GM21717 (cell line): ENCODE results near the gene NFIX.

Source experiments
- ATAC-seq: cut with Tn5 transposase; IDR thresholded peaks from one replicate; pipeline ENCODE4 v1.9.1; 2021; ENCODE audit warnings: mild to moderate bottlenecking, moderate library complexity; ENCODE audit not compliant: unreplicated experiment

NFIX gene

DNA sequence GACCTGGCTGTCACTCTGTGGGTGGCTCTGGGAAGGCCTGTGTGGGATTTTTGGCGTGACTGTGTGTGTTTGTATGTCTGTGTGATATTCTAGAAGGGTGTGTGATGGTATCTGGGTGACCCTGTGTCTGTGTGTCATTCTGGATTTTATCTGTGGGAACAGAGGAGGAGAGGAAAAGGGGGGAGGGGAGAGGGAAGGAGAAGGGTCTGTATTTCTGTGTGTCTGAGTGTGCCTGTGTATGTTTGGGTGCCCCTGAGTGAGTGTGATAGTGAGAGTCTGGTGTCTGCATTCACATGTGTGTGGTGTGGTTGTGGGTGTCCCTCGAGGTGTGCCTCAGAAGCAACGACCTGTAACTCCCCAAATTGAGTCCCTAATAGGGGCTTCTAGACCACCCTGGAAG lies 8.1 kb upstream of the NFIX start:
- no peak for ATAC-seq

DNA sequence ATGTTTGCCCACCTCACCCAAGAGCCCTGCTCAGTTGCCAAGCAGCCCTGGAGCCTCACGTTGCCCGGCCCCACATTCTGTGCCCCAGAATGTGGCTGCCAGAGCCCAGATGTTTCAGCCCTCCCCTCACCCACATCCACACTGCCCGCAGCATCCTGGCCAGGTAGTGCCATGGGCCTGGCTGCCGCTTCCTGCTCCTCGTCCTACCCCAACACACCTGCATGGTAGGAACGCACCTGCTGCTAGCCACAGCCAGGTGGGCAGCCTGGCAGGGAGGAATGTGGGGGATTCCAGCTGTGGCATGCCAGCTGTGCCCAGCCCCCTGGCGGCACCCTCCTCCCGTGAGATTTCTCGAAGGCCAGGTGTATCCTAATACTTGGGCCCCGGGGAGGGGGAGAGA lies 7.5 kb upstream of the NFIX start:
- no peak for ATAC-seq

DNA sequence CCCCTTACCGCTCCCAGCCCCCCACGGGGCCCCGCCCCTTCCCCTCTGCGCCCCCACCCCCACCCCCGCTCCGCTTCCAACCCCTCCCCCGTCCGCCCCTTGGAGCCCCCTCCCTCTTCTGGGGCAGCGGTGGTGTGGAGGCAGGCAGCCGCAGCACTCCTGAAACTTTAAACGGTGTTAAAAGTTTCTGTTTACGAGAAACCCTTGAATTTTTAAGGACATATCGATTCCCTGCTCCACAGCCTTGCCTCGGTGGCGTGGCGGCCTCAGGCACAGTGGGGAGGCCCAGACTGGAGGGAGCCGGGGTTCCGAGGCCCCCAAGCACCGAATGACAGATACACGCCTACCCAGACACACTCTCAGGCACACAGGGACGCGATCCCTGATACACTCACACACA lies 4.8 kb upstream of the NFIX start:
- no peak for ATAC-seq

DNA sequence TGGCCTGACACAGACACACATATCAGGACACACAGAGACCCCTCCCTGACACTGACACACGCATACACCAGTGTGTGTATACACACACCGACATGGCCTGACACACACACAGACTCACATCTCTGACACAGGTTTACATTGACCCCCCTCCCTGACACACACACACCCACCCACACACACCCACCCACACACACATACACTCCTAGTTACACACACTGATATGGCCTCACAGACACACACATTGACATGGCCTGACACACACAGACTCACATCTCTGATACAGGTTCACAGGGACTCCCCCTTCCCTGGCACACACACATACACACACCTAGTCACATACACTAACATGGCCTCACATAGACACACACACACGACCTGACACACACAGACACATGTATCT lies 4.4 kb upstream of the NFIX start:
- ATAC-seq = no peak

DNA sequence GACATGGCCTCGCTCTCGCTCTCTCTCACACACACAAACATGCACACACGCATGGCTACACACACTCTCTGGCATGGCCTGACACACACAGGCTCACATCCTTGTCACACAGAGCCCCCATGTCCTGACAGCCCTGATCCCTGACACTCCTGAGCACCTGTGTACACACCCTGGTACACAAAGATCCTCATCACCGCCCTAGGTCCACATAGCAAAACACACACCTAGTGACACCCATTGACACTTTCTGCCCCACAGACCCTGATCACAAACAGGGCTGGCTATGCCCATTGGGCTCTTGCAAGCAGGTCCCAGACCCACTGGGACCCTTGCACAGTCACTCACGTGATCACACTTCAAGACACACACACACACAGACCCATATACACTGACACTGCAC lies 4.0 kb upstream of the NFIX start:
- ATAC-seq = no peak

DNA sequence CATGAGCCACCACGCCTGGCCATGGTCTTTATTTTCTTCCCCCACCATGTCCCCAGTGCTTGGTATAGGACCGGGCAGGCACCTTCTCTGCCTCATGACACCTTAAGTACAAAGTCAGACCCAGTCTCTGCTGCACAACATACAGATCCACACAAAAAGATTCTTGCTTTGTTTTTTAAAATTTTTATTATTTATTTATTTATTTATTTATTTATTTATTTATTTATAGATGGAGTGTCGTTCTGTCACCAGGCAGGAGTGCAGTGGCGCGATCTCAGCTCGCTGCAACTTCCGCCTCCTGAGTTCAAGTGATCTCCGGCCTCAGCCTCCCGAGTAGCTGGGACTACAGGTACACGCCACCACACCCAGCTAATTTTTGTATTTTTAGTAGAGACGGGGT lies 2.5 kb upstream of the NFIX start:
- ATAC-seq = no peak

DNA sequence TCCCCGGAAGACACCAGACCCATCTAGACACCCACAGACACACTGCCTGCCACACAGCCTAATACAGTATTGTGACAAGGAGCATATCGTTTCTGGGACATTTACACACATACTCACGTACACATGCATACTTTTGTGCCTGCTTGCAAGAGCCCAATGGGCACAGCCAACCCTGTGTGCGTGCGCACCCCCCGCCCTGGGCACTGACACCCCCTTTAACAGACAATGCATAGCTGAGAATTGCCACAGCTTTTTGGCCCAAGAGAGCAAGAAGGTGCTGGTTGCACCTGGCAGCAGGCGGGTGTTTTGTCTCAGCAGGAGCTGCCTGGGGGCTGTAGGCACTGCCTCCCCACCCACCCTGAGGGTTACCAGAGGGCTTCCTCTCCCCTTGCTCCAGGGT lies 1.7 kb upstream of the NFIX start:
- ATAC-seq = no peak

DNA sequence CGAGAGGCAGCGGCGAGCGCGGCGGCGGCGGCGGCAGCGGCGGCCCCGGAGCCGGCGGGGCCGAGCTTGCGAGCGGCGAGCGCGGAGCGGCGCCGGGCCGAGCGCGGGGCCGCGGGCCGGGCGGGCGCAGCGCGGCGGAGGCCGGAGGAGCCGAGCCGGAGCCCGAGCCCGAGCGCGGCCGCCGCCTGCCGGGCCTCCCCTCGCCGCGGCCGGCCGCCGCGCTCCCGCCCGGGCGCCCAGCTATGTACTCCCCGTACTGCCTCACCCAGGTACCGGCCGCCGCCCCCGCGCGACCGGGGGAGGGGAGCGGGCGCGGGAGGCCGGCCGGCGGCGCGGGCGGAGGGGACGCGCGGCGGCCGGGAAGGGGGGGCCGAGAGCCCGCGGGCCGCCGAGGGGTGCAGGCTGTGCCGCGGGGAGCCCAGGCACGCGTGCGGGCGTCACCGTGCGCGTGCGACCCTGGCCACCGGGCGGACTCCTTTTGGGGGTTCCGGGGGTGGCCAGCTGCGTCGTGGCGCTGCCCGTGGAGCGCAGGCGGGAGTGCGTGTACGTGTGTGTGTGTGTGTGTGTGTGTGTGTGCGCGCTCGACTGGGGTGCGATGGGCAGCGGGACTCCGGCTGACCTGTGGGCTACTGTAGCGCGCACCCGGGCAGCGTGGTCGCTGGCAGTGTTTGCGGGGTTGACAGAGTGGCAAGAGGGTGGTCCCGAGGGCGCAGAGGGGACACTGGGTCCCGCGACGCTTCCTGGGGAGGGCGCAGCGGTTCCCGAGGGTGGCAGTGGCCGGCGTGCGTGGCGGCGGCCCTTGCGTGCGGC lies 526 bp downstream of the NFIX start:
- ATAC-seq = no peak

DNA sequence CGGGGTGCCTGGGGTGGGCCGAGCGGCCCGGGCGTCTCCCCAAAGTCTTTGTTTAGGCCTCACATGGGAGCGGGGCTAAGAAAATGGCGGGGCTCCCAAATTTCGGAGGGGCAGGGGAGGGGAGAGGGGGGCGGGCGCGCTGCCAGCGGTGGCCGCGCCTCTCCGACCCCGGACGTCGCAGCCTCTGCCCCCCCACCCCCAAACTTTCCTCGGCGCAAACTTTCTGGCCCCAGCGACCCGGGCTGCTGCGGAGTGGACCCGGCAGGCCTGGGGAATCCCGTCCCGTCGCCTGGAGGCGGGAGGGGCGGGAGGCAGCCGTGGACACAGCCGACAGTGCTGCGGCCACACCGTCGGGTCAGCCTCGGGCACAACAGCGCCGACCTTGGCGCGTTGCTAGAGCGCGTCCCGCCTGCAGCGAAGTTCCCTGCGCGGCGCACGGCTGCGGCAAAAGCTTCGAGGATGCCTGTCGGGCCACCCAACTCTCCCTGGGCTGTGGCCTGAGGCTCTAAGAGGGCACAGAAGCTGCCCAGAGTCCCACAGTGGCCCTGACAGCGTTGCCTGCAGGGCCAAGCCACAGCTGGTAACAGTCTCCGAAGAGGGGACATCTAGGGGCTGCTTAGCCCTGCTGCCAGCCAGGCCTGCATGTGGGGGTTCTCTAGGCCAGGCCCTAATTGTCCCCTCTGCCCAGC lies 1.3 kb downstream of the NFIX start:
- no peak for ATAC-seq

DNA sequence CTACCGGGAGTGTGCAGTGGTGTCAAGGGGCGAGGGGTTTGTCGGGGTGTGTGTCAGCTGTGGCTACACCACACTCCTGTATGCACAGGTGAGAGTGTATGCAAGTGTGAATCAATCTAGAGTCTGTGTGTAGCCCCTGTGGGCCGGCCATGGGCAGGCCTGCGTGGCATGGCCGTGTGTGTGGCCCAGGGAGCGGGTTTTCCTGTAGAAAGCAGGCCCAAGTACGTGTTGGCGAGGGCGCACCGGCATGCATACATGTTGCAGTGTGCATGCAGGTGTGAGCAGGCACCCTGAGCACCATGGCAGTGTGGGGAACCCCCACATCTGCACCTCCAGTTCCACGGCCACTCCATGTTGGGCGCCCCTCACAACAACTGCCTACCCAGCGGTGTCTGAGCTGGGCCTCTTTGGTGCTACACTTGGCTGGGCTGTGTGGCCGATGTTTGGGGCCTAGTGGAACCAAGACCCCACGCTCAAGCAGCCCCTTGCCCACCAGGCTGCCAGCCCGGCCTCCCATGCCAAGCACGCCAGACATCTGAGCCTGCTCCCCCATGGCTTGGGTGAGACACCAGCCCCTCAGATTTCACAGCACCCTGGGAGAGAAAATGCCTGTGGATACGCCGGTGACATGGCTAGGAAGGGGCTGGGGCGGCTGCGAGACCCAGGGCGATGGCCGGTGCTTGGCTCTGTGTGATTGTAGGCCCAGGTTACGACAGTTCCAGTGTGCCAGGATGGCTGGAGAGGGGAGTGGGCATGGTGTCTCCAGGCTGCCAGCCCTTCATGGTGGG lies 2.1 kb downstream of the NFIX start:
- no peak for ATAC-seq

DNA sequence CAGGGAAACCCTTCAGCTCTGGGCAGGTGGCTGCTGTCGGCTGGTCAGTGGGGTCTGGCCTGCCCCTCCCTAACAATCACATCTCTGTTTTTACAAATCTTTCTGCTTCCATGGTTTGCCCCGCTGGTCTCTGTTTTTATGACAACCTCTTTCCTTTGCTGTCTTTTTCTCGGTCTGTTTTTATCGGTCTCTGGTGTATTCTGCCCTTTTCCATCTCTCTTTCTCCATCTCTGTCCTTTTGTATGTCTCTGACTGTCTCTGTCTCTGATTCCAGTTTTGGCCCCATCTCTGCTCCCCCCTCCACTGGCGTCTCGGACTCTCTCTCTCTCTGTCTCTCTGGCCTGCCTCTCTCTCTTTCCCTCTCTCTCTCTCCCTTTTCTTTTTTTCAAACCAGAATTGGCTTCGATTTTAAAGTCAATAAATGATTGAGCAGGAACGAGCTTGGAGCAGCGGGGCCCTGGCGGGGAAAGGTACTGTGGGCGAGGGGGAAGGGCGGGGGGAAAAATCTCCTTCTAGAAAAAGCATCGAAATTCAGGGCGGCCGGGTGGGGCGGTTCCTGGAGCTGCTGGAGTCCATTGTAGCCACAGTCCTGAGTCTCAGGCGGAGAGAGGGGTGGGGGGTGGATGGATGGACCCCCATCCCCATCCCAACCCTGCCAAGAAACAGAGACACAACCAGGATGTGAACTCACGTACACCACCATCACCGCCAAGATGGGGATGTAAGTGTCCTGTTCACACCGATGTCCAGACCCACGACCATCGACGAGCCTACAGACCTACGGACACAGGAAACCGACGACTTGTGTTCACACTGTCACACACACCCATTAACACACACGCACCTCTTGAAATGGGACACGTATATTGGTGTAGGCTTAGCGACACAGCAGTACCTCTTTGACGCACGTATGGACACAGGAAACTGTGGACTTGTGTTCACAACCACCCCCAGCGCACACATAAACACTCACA lies 3.0 kb downstream of the NFIX start:
- ATAC-seq = no peak

DNA sequence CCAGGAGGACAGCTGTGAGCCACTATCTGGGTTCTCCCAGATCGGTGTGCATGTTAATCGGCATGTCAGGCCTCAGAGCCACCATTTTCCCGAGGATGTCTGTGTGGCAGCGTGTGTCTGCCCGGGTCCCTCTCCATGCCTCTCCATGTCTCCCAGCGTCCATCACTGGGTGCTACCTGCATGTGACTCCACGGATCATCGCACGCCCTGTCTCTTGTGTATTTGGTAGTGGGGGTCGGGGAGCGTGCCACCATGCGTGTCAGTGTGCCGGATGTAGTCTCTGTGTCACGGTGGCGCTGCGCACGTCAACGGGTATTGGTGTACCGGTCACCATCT lies 5.9 kb downstream of the NFIX start:
- no peak for ATAC-seq

DNA sequence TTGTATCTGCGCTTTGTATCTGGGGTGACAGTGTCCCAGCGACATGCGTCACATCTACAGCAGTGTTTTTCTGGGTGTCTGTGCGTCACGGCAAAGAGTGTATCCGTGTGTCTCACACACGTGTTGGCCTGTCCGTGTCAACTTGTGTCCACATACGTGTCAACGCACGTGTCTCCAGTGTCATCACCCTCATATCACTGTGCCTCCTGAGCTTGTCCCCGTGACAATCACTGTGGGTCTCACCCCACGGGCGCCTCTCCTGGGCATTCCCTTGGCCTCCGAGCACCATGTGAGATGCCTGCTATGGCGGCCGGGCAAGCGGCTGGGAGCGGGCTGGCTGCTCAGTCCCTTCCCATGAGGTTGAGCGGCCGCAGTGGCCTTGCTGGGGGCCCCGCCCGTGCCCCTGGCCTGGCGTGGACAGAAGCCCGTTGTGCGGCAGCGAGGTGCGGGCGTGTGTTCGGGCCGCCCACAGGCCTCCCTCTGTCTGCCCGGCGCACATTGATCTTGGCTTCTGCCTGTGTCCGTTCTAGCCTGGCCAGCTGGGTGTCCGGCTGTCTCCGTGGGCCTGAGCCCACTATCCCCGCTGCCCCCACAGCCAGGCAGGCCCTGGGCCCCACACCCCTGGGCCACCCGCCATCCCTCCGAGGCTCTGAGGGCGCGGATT lies 6.4 kb downstream of the NFIX start:
- ATAC-seq = no peak

DNA sequence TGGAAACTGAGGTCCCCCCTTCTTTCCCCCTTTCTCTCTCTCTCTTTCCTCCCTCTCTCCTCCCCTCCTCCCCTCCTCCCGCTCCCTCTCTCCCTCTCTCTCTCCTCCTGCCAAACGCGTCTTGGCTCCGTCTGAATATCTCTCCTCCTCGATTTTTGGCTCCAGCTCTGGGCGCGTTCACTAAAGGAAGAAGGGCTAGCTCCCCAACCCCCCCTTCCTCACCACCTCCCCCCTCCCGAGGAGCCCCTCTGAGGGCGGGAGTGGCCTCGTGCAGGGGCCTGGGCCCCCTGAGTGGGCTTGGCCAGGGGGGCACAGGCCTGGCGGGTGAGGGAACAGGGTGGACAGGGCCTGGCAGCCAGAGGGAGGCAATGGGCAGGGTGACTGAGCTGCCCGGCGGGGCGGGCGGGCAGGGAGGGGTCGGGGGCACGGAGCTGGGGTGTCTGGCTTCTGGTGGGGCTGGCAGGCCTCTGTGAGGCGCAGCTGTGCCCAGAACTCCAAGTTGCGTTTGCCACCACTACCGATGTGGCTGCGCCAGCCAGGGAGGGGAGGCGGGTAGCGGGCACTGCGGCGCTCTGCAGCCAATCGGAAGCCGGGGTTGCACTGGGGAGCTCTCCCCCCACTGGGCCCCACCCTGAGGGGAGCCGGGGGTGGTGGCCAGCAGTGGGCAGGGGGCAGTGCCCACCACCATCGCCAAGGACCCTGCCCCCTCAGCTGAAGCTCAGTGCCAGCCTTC lies 7.1 kb downstream of the NFIX start:
- no peak for ATAC-seq

DNA sequence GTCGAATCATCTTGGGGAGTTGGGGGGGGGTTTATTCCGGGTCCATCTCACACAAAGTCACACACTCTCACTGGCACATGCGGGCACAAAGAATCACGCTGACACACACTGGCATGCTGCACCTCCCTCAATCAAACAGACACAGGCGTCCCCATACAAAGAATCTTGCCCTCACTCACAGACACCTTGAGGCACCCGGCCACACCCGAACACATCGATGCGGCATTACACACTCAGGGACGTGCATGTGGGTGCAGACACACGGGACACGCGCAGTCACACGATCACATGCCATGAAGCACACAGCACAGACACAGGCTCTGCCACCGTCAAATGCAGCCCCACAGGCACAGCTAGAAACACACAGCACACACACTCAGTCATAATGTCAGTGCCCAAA lies 7.8 kb downstream of the NFIX start:
- ATAC-seq = no peak

DNA sequence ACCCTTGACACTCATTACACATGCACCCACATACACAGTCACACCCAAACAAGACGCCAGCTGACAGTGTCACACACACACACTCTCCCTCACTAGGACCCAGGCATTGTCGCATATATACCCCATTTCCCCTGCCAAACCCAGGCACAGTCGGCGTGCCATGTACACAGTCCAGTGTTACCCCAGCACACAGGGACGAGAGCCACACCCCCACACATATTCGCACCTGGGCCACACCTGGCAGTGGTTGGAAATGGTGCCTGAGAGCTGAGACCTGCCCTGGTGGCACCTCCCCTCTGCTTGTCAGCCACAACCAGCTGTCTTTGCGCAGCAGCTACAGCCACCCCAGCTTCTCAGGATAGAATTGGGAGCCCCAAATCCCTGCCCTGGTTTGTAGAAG lies 9.0 kb downstream of the NFIX start:
- no peak for ATAC-seq

DNA sequence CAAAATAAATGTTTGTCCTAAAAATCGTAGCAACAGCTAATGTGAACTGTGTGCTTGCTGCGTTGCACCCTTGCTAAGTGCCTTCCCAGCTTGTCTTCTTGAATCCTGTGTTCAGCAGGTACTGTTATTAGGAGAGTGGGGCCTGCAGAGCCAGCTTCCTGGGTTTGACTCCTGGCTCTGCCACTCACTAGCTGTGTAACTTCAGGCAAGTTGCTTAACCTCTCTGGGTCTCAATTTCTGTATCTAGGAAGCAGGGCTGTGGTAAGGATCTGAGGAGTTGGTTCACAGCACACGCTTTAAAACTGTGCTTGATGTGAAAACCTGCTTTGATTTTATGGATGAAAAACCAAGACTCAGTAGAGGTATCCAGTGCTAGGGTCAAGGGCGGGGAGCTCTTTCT lies 10.0 kb downstream of the NFIX start:
- no peak for ATAC-seq

DNA sequence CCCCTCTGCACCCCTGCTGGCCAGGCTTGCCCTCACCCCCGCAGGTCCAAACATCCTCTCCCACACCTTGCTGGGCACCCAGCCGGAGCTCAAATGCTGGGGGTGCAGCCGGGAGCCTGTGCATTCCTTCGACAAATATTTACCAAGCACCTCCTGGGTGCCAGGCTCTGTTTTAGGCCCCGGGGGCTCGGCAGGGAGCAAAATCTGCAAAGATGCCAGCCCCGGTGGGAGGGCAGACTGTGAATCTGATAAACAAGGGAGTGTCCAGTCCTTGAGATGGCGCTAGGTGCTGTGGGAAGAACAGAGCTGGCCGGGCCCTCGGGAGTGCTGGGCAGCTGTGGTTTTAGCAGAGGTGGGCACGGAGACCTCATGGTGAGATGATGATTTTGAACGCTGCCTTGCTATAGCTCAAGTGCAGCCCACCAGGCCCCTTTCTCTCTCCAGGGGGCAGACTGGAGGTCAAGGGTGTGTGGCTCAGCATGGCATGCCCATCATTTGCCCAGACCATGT lies 10.6 kb downstream of the NFIX start:
- ATAC-seq = no peak
